ENCODE measurements around the gene SORL1-AS1.

SORL1-AS1 gene

DNA sequence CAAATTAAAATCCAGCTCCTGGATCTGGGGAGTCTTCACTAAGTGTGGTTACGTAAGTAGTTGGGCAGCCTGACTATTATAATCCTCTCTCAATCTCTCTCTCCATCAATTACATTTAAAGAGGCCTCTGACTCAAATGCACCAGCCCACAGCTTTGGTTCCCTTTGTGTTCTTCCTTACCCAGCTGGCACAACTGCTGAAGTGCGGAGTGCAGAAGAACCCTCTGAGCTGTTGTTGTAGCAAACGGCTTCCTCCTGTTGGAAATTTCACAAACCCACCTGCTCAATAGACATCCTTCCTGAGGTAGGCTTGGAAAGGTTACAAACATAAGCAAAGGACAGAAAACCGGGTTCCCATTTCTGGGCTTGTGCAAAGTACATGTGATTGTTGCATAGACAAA is 17.6 kb downstream of the SORL1-AS1 start:
- Histone ChIP-seq H3K4me3 (ENCODE audit: low read length in 3 of 3) (no peak overlapping the region), H3K4me1 (ENCODE audit: control insufficient read depth in 3 of 3, insufficient read depth in 3 of 3, low read length in 3 of 3) (no peaks in the 10 kb centered on the region), H3K9ac (ENCODE audit: low read depth in 1 of 3, low read length in 3 of 3) (no peak overlapping the region), H3K27ac (ENCODE audit: low read depth, low read length) (no peak overlapping the region), H3K36me3 (ENCODE audit: control insufficient read depth in 3 of 3, insufficient read depth in 3 of 3, low read length in 3 of 3) (no peaks in the 10 kb centered on the region), H3K27me3 (ENCODE audit: control insufficient read depth in 3 of 3, insufficient read depth in 3 of 3, low read length in 3 of 3) (no peaks in the 10 kb centered on the region), H3K9me3 (ENCODE audit: control insufficient read depth in 3 of 3, low read length in 3 of 3) (no peaks in the 10 kb centered on the region)

GRCh38 chr11:121431820-121432526 is 20.8 kb downstream of the SORL1-AS1 start:
- H3K27ac ChIP-seq (ENCODE audit: low read depth, low read length): no peak overlapping the region
- no peak overlapping the region for H3K4me3 ChIP-seq (ENCODE audit: low read length in 3 of 3)

GRCh38 chr11:121429556-121429955 is 23.2 kb downstream of the SORL1-AS1 start:
- H3K27ac ChIP-seq (ENCODE audit: low read depth, low read length): no peak overlapping the region
- H3K4me3 ChIP-seq (ENCODE audit: low read length in 3 of 3): no peak overlapping the region
- H3K9ac ChIP-seq (ENCODE audit: low read depth in 1 of 3, low read length in 3 of 3): no peak overlapping the region
- H3K4me1 ChIP-seq (ENCODE audit: control insufficient read depth in 3 of 3, insufficient read depth in 3 of 3, low read length in 3 of 3): peaks cover 0 to 5% (median 3%) of the 10 kb centered on the region in 3 donors
- H3K27me3 ChIP-seq (ENCODE audit: control insufficient read depth in 3 of 3, insufficient read depth in 3 of 3, low read length in 3 of 3): peaks cover 4 to 13% (median 7%) of the 10 kb centered on the region in 3 donors
- H3K36me3 ChIP-seq (ENCODE audit: control insufficient read depth in 3 of 3, insufficient read depth in 3 of 3, low read length in 3 of 3): no peaks in the 10 kb centered on the region
- H3K9me3 ChIP-seq (ENCODE audit: control insufficient read depth in 3 of 3, low read length in 3 of 3): no peaks in the 10 kb centered on the region

More at GRCh38 chr11:121431820-121432526, 20.8 kb downstream of the SORL1-AS1 start:
- peaks cover under 1 to 13% (median 4%) of the 10 kb centered on the region in 3 donors for H3K27me3 ChIP-seq (ENCODE audit: control insufficient read depth in 3 of 3, insufficient read depth in 3 of 3, low read length in 3 of 3)
- H3K9ac ChIP-seq (ENCODE audit: low read depth in 1 of 3, low read length in 3 of 3): no peak overlapping the region
- peaks cover 0 to 1% (median 1%) of the 10 kb centered on the region in 3 donors for H3K4me1 ChIP-seq (ENCODE audit: control insufficient read depth in 3 of 3, insufficient read depth in 3 of 3, low read length in 3 of 3)
- H3K36me3 ChIP-seq (ENCODE audit: control insufficient read depth in 3 of 3, insufficient read depth in 3 of 3, low read length in 3 of 3): no peaks in the 10 kb centered on the region
- H3K9me3 ChIP-seq (ENCODE audit: control insufficient read depth in 3 of 3, low read length in 3 of 3): no peaks in the 10 kb centered on the region

DNA sequence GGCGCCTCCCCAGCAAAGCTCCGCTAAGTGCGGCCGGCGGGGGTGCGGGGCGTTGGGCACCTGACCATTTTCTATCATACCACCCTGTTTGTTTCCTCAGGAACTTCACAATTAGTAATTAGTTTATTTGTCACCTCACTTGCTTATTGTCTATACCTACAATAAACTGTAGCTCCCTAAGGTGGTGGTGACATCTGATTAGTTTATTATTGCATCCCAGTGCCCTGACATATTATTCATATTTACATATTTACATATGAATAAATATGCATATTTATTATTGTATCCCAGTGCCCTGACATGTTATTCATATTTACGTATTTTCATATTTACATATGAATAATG is 25.4 kb downstream of the SORL1-AS1 start:
- H3K4me1 ChIP-seq (ENCODE audit: control insufficient read depth in 3 of 3, insufficient read depth in 3 of 3, low read length in 3 of 3): peaks cover 0 to 5% (median 3%) of the 10 kb centered on the region in 3 donors
- H3K9ac ChIP-seq (ENCODE audit: low read depth in 1 of 3, low read length in 3 of 3): peak overlapping the region in 1 of 3 donors; percentile 60
- H3K36me3 ChIP-seq (ENCODE audit: control insufficient read depth in 3 of 3, insufficient read depth in 3 of 3, low read length in 3 of 3): no peaks in the 10 kb centered on the region
- peak overlapping the region in 2 of 3 donors; percentile 27 to 61 for H3K4me3 ChIP-seq (ENCODE audit: low read length in 3 of 3)
- peaks cover 4 to 16% (median 7%) of the 10 kb centered on the region in 3 donors for H3K27me3 ChIP-seq (ENCODE audit: control insufficient read depth in 3 of 3, insufficient read depth in 3 of 3, low read length in 3 of 3)
- H3K27ac ChIP-seq (ENCODE audit: low read depth, low read length): no peak overlapping the region
- H3K9me3 ChIP-seq (ENCODE audit: control insufficient read depth in 3 of 3, low read length in 3 of 3): no peaks in the 10 kb centered on the region

GRCh38 chr11:121426476-121427399 is 26.0 kb downstream of the SORL1-AS1 start:
- Histone ChIP-seq H3K9me3 (ENCODE audit: control insufficient read depth in 3 of 3, low read length in 3 of 3) (no peaks in the 10 kb centered on the region), H3K4me3 (ENCODE audit: low read length in 3 of 3) (peak overlapping the region in 2 of 3 donors; percentile 52 to 61), H3K36me3 (ENCODE audit: control insufficient read depth in 3 of 3, insufficient read depth in 3 of 3, low read length in 3 of 3) (no peaks in the 10 kb centered on the region), H3K9ac (ENCODE audit: low read depth in 1 of 3, low read length in 3 of 3) (peak overlapping the region in 1 of 3 donors; percentile 60), H3K4me1 (ENCODE audit: control insufficient read depth in 3 of 3, insufficient read depth in 3 of 3, low read length in 3 of 3) (peaks cover 0 to 5% (median 3%) of the 10 kb centered on the region in 3 donors), H3K27me3 (ENCODE audit: control insufficient read depth in 3 of 3, insufficient read depth in 3 of 3, low read length in 3 of 3) (peaks cover 4 to 16% (median 7%) of the 10 kb centered on the region in 3 donors), H3K27ac (ENCODE audit: low read depth, low read length) (no peak overlapping the region)

DNA sequence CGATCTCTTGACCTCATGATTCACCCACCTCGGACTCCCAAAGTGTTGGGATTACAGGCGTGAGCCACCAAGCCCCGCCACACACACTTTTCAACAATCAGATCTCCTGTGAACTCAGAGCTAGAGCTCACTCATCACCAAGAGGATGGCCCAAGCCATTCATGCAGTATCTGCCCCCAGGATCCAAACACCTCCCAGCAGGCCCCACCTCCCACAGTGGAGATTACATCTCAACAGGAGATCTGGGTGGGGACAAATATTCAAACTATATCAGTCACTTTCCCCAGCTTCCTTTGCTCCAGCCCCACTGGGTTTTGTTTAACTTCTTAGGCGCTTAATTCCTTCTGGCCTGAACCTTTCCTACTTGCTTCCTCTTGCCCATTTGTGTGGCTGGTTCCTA is 26.9 kb downstream of the SORL1-AS1 start:
- H3K4me1 ChIP-seq (ENCODE audit: control insufficient read depth in 3 of 3, insufficient read depth in 3 of 3, low read length in 3 of 3): peaks cover 0 to 5% (median 3%) of the 10 kb centered on the region in 3 donors
- H3K9ac ChIP-seq (ENCODE audit: low read depth in 1 of 3, low read length in 3 of 3): no peak overlapping the region
- no peak overlapping the region for H3K4me3 ChIP-seq (ENCODE audit: low read length in 3 of 3)
- H3K27ac ChIP-seq (ENCODE audit: low read depth, low read length): no peak overlapping the region
- H3K36me3 ChIP-seq (ENCODE audit: control insufficient read depth in 3 of 3, insufficient read depth in 3 of 3, low read length in 3 of 3): no peaks in the 10 kb centered on the region
- H3K27me3 ChIP-seq (ENCODE audit: control insufficient read depth in 3 of 3, insufficient read depth in 3 of 3, low read length in 3 of 3): peaks cover 4 to 16% (median 7%) of the 10 kb centered on the region in 3 donors
- no peaks in the 10 kb centered on the region for H3K9me3 ChIP-seq (ENCODE audit: control insufficient read depth in 3 of 3, low read length in 3 of 3)

GRCh38 chr11:121422675-121423074 is 30.1 kb downstream of the SORL1-AS1 start:
- peaks cover 0 to 9% (median 3%) of the 10 kb centered on the region in 3 donors for H3K4me1 ChIP-seq (ENCODE audit: control insufficient read depth in 3 of 3, insufficient read depth in 3 of 3, low read length in 3 of 3)
- H3K27ac ChIP-seq (ENCODE audit: low read depth, low read length): no peak overlapping the region
- H3K9ac ChIP-seq (ENCODE audit: low read depth in 1 of 3, low read length in 3 of 3): no peak overlapping the region
- H3K27me3 ChIP-seq (ENCODE audit: control insufficient read depth in 3 of 3, insufficient read depth in 3 of 3, low read length in 3 of 3): peaks cover 0 to 7% (median 3%) of the 10 kb centered on the region in 3 donors
- H3K9me3 ChIP-seq (ENCODE audit: control insufficient read depth in 3 of 3, low read length in 3 of 3): no peaks in the 10 kb centered on the region
- H3K4me3 ChIP-seq (ENCODE audit: low read length in 3 of 3): no peak overlapping the region
- no peaks in the 10 kb centered on the region for H3K36me3 ChIP-seq (ENCODE audit: control insufficient read depth in 3 of 3, insufficient read depth in 3 of 3, low read length in 3 of 3)

GRCh38 chr11:121421149-121421901 is 31.4 kb downstream of the SORL1-AS1 start:
- H3K27ac ChIP-seq (ENCODE audit: low read depth, low read length): no peak overlapping the region
- no peak overlapping the region for H3K4me3 ChIP-seq (ENCODE audit: low read length in 3 of 3)
- H3K9me3 ChIP-seq (ENCODE audit: control insufficient read depth in 3 of 3, low read length in 3 of 3): no peaks in the 10 kb centered on the region
- H3K4me1 ChIP-seq (ENCODE audit: control insufficient read depth in 3 of 3, insufficient read depth in 3 of 3, low read length in 3 of 3): peaks cover 5 to 11% (median 7%) of the 10 kb centered on the region in 3 donors
- peaks cover 0 to 2% (median under 1%) of the 10 kb centered on the region in 3 donors for H3K27me3 ChIP-seq (ENCODE audit: control insufficient read depth in 3 of 3, insufficient read depth in 3 of 3, low read length in 3 of 3)
- no peak overlapping the region for H3K9ac ChIP-seq (ENCODE audit: low read depth in 1 of 3, low read length in 3 of 3)
- no peaks in the 10 kb centered on the region for H3K36me3 ChIP-seq (ENCODE audit: control insufficient read depth in 3 of 3, insufficient read depth in 3 of 3, low read length in 3 of 3)

- Histone ChIP-seq H3K27me3 (ENCODE audit: control insufficient read depth in 3 of 3, insufficient read depth in 3 of 3, low read length in 3 of 3) (peaks cover 0 to 2% (median 0%) of the 10 kb centered on the region in 3 donors), H3K27ac (ENCODE audit: low read depth, low read length) (no peak overlapping the region), H3K36me3 (ENCODE audit: control insufficient read depth in 3 of 3, insufficient read depth in 3 of 3, low read length in 3 of 3) (no peaks in the 10 kb centered on the region), H3K9me3 (ENCODE audit: control insufficient read depth in 3 of 3, low read length in 3 of 3) (no peaks in the 10 kb centered on the region), H3K4me3 (ENCODE audit: low read length in 3 of 3) (no peak overlapping the region), H3K4me1 (ENCODE audit: control insufficient read depth in 3 of 3, insufficient read depth in 3 of 3, low read length in 3 of 3) (peaks cover 5 to 11% (median 7%) of the 10 kb centered on the region in 3 donors), H3K9ac (ENCODE audit: low read depth in 1 of 3, low read length in 3 of 3) (no peak overlapping the region)
Observed at GRCh38 chr11:121420398-121420797, 32.4 kb downstream of the SORL1-AS1 start.
